Ishikawa (cell line): Measurements from ENCODE around the gene CDC42EP4.

Experiments
- CEBPB ChIP-seq: IDR thresholded peaks from 2 replicates; pipeline ENCODE4 v1.6.1; 2012
- EP300 ChIP-seq: IDR thresholded peaks from 2 replicates; pipeline ENCODE4 v1.6.1; 2012; ENCODE audit warnings: borderline replicate concordance
- RAD21 ChIP-seq: IDR thresholded peaks from 2 replicates; pipeline ENCODE4 v1.6.1; 2012; ENCODE audit warnings: low read depth
- TCF12 ChIP-seq: IDR thresholded peaks from 2 replicates; pipeline ENCODE4 v1.6.1; 2012; ENCODE audit warnings: low read depth
- YY1 ChIP-seq: IDR thresholded peaks from 2 replicates; pipeline ENCODE4 v1.6.1; 2012; ENCODE audit warnings: low read depth

DNA sequence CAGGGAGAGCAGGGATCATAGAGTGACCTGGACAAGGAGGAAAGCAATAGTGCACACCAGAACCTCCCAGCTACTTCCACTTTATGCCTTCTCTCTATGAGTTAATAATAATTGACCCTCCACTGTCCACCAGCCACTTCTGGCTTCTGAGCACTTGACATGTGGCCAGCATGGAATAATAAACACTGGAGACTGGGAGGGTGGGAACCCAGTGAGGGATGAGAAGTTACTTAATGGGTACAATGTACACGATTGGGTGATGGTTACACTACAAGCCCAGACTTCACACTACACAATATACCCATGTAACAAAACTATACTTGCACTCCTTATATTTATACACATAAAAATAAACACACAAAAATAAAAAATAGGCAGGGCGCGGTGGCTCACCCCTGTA lies 11.4 kb downstream of the CDC42EP4 start:
- no peak for TF ChIP-seq EP300
- no peak for TF ChIP-seq RAD21
- TF ChIP-seq YY1 = no peak
- no peak for TF ChIP-seq TCF12
- no peak for TF ChIP-seq CEBPB
